Hematopoietic multipotent progenitor cell treated with erythropoietin and hydrocortisone succinate and interleukin-3 and kit ligand, for 4 days (in vitro differentiated cells): ENCODE results near the gene ESR1.

ENCODE experiments used
- DNase-seq: peaks from one replicate; pipeline ENCODE4 v3.0.0-alpha.2; 2015

Gene ESR1

GRCh38 chr6:151807513-151808370 is at the start of gene ESR1:
ESR1 (plus strand) TSS chr6:151807682; CDS start chr6:151807913, 231 bp downstream.
- DNase-seq = peak; percentile 9

GRCh38 chr6:151760486-151760885 is 47.0 kb upstream of the ESR1 start:
- no peak for DNase-seq

- no peak for DNase-seq
These were observed 45.6 kb upstream of the ESR1 start for GRCh38 chr6:151761851-151762250.

GRCh38 chr6:151762817-151763216 is 44.7 kb upstream of the ESR1 start:
- DNase-seq = no peak

GRCh38 chr6:151763303-151763702 is 44.2 kb upstream of the ESR1 start:
- peak; percentile 6 for DNase-seq

- DNase-seq = peak; percentile 81
These were observed 43.4 kb upstream of the ESR1 start for GRCh38 chr6:151763938-151764680.

- peak; percentile 83 for DNase-seq
These were observed 42.0 kb upstream of the ESR1 start for GRCh38 chr6:151765444-151765886.

- no peak for DNase-seq
These were observed 35.0 kb upstream of the ESR1 start for GRCh38 chr6:151772446-151772845.

GRCh38 chr6:151773382-151773781 is 34.1 kb upstream of the ESR1 start:
- no peak for DNase-seq

- no peak for DNase-seq
These were observed 24.9 kb upstream of the ESR1 start for GRCh38 chr6:151782560-151782959.

- no peak for DNase-seq
These were observed 23.8 kb upstream of the ESR1 start for GRCh38 chr6:151783692-151784091.

GRCh38 chr6:151784441-151785214 is 22.9 kb upstream of the ESR1 start:
- no peak for DNase-seq

- no peak for DNase-seq
These were observed 10.5 kb upstream of the ESR1 start for GRCh38 chr6:151796842-151797530.

- DNase-seq = no peak
These were observed 3.7 kb upstream of the ESR1 start for GRCh38 chr6:151803743-151804142.

- DNase-seq = no peak
These were observed 2.7 kb upstream of the ESR1 start for GRCh38 chr6:151804585-151805285.

- DNase-seq = no peak
These were observed 2.1 kb upstream of the ESR1 start for GRCh38 chr6:151805286-151805840.

- DNase-seq = peak; percentile 60
These were observed 547 bp upstream of the ESR1 start for GRCh38 chr6:151806757-151807512.

- DNase-seq = peak; percentile 3
These were observed 1.1 kb downstream of the ESR1 start for GRCh38 chr6:151808371-151809241.

GRCh38 chr6:151811081-151811480 is 3.6 kb downstream of the ESR1 start:
- DNase-seq = no peak

GRCh38 chr6:151813858-151814257 is 6.4 kb downstream of the ESR1 start:
- DNase-seq = no peak
